Cardiac fibroblast (primary cell): ENCODE data around the gene PEAK1.

Source experiments
- DNase-seq, 2 donors: peaks; one replicate each; pipeline versions ENCODE4 v3.0.0 to v3.0.0-alpha.2; 2010; ENCODE audit warnings: low read depth in 2 of 2
- H3K4me3 ChIP-seq, 2 donors: replicated peaks in 1 of 2; 1 replicate in 1 of 2; 2 replicates in 1 of 2; pipeline ENCODE4 v1.5.1; 2011; ENCODE audit warnings: low read depth in 2 of 2, low read length in 2 of 2, mild to moderate bottlenecking in 2 of 2, moderate library complexity in 1 of 2
- CTCF ChIP-seq: IDR thresholded peaks from one replicate; pipeline ENCODE4 v1.5.1; 2011; ENCODE audit warnings: low read depth, mild to moderate bottlenecking, low read length, inconsistent platforms

Gene PEAK1

GRCh38 chr15:77446840-77447390 is 27.0 kb upstream of the PEAK1 start:
- no peak for TF ChIP-seq CTCF
- no peak for DNase-seq

GRCh38 chr15:77440378-77440999 is 20.6 kb upstream of the PEAK1 start:
- DNase-seq = peak; percentile 55 to 80
- TF ChIP-seq CTCF = no peak
- H3K4me3 ChIP-seq = no peak overlapping the region

More at GRCh38 chr15:77446840-77447390, 27.0 kb upstream of the PEAK1 start:
- H3K4me3 ChIP-seq = no peak overlapping the region

GRCh38 chr15:77437264-77437663 is 17.4 kb upstream of the PEAK1 start:
- no peak for TF ChIP-seq CTCF
- H3K4me3 ChIP-seq = no peak overlapping the region
- DNase-seq = no peak

GRCh38 chr15:77436822-77437221 is 16.9 kb upstream of the PEAK1 start:
- H3K4me3 ChIP-seq = no peak overlapping the region
- no peak for TF ChIP-seq CTCF
- DNase-seq = no peak

GRCh38 chr15:77430652-77431051 is 10.7 kb upstream of the PEAK1 start:
- H3K4me3 ChIP-seq = no peak overlapping the region
- no peak for DNase-seq
- no peak for TF ChIP-seq CTCF

GRCh38 chr15:77430213-77430612 is 10.3 kb upstream of the PEAK1 start:
- H3K4me3 ChIP-seq = no peak overlapping the region
- no peak for DNase-seq
- TF ChIP-seq CTCF = no peak

- no peak for TF ChIP-seq CTCF
- no peak for DNase-seq
- H3K4me3 ChIP-seq = no peak overlapping the region
These were observed 7.0 kb upstream of the PEAK1 start for GRCh38 chr15:77426871-77427270.
